Stimulated activated CD8-positive, alpha-beta memory T cell treated with anti-CD3 and anti-CD28 coated beads, Interleukin-12 subunit alpha, Interleukin-12 subunit beta, amount 100 ng/mL, for 1 hour (primary cell): ENCODE measurements around the gene VCL.
"Not testable (repeated sequence)": the region's sequence is repeated elsewhere in the genome, so short reads cannot be mapped to it uniquely, and the experiment has no call there.

Experiments used
- DNase-seq: peaks from one replicate; pipeline ENCODE4 v3.0.0-alpha.2; 2020; ENCODE audit warnings: low read depth

The VCL gene

DNA sequence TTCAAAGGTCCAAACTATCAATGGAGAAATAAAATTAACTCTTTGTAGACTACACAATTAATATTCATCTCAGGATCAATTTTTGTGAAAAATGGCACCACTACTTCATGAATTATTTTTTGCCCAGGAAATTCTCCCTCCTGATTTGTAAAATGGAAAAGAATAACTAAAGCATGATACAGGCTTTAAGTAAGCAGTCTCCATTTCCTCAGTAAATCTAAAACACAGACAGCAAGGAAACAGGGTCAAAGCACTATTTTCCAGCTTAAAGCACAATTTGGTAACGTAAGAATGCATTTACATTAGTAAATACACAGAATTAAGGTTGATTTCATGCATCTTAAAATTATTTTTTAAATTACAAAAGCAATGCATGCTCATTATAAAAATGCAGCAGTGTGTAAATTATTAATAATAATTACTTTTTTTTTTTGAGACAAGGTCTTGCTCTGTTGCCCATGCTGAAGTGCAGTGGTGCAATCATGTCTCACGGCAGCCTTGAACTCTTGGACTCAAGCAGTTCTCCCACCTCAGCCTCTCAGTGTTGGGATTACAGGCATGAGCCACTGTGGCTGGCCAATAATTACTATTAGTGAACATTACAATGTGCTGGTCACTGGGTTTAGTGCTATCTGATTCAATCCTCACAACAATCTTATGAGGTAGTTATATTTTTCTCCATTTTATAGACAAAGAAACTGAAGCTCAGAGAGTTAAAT lies 26.1 kb upstream of the VCL start:
- DNase-seq = no peak

DNA sequence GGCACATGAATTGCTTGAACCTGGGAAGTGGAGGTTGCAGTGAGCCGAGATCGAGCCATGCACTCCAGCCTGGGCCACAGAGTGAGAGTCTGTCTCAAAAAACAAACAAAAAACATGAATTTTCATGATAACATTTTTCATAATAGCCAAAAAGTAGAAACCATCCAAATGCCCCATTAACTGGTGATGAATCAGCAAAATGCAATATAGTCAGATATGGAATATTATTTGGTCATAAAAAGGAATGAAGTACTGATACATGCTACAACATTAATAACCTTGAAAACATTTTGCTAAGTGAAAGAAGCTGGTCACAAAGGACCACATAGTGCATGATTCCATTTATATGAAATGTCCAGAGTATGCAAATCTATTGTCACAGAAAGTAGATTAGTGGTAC lies 24.5 kb upstream of the VCL start:
- DNase-seq = no peak

DNA sequence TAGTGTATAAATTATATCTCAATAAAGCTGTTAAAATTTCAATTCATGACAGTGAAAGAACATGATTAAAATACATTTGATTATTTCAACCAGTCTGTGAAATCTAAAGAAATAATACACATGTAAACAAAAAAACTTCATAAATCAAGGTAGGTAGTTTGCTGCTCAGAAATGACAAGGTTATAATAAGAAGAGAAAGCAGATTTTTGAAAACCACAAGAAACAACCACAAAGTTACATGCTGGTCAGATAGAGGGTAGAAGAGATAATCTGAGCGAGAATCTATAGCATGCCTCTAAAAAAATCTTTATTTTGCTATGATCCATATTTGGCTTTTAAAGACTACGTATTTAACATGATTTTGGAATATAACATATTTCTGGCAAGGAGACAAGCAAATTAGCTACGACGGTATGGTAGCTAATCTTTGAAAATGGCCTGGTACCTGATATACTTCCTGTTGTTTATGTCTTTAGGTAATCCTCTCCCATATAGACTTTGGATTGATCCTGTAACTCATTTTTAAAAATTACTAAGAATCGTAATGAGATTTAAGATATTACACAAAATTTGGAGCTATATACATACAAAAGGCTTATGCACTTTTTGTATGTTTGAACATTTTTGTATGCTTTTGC lies 23.5 kb upstream of the VCL start:
- DNase-seq = no peak

DNA sequence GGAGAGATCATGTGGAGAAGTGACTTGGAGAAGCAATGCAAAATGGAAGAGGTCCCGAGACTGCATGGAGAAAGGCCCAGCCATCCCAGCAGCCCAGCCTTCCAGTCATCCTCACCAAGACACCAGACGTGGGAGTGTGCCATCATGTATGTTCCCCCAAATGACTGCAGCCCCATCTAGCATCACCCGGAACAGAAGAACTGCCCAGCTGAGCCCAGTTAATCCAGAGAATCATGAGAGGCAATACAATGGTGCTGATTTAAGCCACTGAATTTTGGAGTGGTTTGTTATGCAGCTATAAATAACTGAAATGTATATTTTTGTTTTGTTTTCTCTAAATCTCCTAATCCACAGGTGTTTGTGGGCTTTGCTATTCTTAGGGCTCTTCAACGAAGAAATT lies 22.5 kb upstream of the VCL start:
- no peak for DNase-seq

DNA sequence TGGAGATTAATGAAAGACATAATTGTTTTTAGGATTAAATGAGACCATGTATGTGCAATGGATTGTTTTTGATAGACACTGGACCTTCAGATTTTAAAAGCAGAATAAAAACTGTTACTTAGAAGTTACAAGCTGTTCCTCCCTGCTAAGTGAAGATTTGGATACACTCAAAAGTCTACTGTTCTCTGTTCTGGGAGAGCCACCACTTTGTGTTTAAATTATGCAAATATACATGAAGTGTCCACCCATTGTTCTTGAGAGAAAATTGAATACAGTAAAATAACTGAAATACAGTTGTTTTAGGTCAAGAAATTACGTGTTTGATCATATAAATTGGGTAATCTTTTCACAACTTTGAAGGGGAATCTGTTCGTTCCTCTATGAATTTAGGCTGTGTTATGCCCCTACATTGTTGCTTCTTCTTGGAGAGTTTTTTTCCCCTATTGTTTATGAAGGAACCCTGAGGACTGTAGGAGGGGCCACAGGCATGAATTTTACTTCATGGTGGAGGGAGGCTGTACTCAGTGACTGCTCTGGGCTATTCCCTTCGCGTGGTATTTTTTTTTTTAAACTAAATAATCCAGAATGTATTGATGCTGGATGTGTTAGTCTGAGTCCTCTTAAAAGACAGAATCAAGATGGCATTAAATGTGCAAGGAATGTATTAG lies 18.6 kb upstream of the VCL start:
- DNase-seq = no peak

DNA sequence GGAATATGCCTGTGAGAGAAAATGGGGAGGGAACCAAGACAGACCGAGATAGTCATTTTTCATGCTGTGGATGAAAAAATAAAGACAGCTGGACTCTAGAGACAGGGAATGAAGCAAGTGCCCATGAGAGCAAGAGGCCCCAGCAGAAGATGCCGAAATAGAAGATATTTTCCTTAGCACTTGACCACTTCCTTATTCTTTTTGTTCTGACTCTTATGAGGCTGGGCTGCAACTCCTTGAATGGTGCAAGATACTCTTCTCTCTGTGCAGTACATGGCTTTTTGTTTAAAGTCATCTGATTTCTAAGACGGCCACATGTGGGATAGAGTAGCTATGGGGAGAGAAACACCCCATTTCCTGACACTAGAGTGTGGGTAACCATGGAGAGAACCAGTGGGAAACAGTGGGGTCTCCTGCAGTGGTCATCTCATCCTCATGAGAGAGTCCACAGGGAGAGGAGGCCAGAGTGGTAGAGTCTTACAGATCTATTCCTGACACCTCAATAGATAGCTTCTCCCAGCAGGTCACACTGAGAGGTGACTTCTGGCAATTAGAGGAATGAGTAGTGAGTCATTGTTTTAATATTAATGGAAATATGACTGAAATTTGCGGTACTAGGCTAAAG lies 18.0 kb upstream of the VCL start:
- no peak for DNase-seq

DNA sequence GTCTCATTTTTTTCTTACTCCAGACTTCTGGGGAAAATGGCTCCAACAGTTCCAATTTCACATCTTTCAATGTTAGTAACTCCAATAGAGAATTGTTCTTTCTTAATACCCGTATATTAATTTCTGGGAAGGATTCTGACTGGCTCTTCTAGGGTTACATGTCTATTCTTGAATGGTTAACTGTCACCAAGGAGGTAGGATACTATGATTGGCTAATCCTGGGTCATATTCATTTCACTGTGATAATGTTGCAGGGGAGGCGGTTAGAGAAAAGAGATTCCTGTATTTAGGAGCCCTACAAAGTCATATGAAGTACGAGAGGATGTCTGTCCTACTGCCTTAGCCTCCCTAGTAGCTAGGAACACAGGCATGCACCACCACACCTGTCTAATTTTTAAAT lies 16.1 kb upstream of the VCL start:
- no peak for DNase-seq

DNA sequence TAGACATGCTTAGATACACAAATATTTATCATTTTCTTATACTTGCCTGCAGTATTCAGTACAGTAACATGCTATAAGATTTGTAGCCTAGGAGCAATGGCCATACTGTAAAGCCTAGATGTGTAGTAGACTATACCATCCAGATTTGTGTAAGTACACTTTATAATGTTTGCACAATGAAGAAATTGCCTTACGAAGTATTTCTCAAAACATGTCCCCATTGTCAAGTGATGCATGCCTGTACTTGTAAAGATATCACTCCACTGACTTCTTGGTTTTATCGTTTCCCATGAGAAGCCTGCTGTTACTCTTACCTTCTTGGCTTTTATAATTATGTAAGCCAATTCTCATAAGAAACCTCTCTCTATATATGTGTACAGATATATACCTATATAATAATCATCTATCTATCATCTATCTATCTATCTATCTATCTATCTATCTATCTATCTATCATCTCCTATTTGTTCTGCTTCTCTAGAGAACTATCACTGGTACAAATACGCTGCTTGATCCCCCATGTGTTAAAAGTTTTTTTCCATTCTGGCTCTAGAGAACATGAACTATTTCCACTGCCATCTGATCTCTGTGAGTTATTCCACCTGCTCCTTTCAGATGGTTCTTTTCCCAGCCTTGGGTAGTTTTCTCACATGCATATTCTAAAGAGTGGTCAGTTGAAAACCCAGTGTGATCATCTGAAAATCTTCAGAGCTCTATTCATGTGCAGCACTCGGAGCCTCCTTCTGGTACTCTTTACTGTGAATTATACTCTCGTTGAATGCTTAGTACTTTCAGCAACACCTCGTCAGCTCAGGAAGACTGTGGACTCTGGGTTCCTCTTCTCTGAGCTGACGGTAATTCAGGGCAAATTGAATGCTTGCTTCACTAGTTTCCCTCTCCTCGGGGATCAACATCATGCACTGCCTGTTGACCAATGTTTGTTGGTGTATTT lies 14.5 kb upstream of the VCL start:
- no peak for DNase-seq

DNA sequence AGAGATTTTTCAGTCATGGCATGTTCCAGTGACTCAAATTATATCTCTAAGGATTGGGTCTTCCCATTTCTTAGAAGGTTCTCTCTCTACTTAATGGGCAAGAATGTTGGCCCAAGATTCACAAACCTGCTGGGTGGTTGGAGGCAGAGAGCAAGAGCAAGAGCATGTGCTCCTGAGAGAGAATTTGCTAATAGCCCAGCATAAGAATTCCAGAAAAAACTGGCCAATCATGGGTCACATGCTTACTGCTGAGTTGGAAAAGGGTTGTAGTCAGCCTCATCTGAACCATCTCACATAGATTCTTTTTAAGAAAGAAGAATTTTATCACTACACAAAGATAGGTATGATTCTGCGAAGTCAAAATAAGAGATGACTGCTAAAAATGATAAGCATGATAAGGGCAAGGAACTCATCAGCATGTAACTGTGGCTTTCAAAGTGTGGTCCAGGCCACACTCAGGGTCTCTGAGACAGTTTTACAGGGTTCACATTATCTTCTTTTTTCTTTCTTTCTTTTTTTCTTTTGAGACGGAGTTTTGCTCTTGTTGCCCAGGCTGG lies 8.2 kb upstream of the VCL start:
- no peak for DNase-seq

DNA sequence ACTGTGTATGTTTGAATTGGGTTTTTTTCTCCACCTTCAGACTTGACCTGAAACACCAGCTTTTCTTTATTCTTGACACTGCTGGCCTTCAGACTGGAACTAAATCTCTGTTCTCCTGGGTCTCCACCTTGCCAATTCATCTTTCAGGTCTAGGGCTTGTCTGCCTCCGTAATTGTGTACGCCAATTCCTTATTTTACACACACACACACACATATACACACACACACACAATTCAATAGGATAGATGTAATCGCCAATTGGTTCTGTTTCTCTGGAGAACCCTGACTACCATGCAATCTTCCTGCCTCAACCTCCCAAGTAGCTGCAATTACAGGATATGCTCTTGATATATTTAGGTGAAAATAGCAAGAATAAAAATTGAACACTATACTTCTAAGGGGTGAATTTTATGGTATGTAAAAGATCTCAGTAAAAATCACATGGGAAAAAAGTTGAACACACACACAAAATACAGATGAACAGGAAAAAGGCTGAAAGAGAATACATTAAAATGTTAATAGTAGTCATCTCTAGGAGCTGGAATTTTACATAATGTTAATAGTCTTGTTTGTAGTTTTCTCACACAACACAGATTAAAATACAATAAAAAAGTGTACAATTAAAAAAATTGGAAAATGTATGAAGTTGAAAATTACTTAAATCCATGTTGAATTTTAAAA lies 6.6 kb upstream of the VCL start:
- DNase-seq = no peak

DNA sequence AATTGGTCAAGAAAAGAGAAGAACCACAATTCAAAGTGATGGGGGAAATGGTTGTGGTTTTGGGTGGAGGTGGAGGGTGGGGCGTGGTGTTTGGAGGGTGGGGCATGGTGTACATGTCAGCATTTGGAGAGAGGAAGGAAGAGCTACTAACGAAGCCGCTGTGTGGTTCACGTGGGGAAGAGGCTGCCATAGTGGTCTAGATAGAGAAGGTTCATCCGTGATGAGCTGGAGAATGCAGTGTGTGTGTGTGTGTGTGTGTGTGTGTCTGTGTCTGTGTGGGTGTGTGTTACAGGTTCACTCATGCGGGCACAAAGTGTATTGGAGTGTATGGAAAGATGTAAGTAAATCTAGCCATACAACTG lies 6.1 kb upstream of the VCL start:
- peak; percentile 61 for DNase-seq

DNA sequence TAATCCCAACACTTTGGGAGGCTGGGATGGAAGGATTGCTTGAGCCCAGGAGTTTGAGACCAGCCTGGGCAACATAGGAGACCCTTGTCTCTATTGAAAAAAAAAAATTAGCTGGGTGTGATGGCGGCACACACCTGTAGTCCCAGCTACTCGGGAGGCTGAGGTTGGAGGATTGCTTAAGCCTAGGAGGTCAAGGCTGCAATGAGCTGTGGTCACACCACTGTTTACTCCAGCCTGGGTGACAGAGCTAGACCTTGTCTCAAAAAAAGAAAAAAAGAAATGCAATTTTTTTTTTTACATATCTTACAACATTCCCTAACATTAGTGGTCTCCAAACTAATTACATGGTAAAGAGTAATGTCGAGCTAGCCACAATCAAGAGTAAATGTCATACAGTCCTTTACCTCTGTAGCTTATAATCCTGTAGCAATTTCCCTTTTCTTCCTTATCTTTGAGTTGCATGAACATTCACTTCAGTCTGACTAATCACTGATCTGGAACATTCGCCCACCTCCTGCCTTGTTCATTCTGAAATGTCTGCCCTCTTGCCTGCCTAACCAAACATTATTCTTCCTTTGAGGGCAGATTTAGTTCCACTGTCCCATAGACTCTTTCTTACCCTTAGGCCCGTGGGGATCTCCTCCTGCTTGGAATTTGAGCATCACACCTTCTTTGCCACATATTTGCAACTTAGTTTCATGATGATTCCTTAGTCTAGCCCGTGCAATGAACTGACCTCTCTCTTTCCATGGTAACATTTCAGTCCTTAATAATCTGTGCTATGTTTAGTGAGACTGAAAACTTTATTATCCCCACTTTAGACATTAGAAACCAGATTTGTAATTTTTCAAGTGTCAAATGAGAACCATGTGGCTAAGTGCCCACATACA lies 4.8 kb upstream of the VCL start:
- no peak for DNase-seq

DNA sequence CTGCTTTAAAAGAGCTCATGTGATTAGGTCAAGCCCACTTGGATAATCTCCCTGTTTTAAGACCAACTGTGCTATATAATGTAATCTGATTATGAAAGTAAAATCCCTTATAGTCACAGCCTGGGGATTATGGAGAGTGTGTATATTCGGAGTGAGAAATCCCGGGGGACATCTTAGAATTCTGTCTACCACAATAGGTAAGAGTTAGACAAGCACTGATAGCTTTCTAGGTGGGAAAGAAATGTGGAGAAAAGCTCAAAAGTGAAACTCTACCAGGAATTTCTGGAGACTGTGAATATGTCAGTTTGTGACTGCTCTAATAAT lies 2.9 kb upstream of the VCL start:
- DNase-seq = no peak

DNA sequence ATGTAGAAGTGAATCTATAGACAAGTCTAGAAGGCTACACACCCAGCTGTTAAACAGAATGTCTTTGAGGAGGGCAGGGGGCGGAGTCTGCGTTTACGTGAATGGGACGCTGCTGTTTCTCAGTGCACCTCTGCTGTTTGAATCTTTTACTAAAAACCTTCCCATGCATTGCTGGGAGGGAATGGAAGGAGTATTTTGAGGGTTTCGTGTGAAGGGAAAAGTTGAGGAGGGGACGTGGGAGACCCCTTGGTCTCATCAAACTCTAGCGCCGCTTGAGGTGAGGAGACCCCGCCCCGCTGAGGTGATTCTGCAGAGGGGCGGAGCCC lies 492 bp upstream of the VCL start:
- DNase-seq = no peak

DNA sequence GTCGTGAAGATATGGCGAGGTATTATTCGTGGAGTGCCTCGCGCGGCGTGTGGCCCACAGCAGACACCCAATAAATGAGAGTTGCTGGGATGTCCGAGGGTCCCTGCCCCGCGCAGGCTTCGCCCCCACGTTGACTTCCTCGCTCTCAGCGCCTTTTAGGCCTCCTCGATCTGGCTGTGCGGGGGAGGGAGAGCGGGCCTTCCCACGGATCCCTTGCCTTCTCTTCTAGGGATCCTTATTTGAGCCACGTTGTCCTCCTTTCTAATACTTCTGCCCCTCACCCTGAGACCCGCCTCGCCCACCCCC lies 660 bp downstream of the VCL start:
- DNase-seq = no peak

DNA sequence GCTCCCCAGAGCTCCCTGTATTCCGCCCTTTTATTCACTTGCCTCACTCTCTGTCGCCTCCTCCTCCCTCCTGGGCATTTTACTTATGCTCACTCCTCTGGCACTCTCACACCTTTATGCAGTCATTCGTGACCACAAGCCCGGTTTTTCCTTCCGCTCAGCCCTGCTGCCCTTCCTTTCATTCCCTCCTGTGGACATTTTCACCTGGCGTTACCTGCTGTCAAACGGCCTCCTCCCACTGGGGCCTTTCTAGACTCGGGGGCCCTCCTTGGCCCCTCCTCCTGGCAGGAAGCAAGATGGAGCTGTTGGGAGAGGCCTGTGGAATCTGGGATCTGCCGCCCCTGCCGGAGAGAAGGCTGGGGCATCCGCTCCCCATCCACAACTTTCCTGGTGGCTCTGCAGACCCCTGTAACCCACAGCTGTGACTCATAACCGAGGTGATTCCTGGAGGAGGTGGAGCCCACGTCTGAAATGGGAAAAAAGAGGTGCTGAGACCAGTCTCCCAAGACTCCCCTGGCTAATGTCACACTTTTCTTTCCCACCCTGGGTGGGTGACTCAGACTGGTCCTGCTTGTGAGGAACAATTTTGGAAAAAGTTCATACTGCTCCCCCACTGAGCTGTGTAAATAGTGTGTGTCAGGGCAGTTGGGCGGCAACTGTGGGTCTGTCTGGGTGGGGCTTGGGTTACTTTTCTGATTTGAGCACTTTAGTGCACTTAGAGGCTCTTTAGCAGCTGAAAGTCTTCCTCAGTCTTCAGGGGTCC lies 1.2 kb downstream of the VCL start:
- DNase-seq = no peak

DNA sequence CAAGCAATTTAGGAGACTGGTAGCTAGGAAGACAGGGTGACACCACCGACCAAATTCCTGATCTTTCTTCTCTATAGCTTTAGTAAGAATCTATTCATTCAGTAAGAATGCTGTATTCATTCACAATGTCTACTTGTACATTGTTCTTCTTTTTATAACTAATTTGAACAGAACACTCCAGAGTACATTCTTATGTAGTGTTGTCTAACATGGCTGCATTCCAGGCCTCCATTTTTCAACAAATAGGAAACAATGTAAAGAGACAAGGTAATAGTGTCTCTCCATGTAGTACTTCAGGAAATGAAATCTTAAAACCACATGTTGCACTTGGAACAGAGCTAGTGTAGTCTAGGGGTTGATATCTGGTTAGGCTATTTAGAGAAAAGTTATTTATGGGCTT lies 1.8 kb downstream of the VCL start:
- DNase-seq = no peak

DNA sequence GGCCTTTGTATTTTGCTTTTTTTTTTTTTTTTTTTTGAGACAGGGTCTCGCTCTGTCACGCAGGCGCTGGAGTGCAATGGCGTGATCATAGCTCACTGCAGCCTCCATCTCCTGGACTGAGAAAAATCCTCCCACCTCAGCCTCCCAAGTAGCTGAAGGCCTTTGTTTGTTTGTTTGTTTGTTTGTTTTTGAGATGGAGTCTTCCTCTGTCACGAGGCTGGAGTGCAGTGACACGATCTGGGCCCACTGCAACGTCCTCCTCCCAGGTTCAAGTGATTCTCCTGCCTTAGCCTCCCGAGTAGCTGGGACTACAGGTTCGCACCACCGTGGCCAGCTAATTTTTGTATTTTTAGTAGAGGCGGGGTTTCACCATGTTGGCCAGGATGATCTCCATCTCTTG lies 2.3 kb downstream of the VCL start:
- not testable (repeated sequence) for DNase-seq

DNA sequence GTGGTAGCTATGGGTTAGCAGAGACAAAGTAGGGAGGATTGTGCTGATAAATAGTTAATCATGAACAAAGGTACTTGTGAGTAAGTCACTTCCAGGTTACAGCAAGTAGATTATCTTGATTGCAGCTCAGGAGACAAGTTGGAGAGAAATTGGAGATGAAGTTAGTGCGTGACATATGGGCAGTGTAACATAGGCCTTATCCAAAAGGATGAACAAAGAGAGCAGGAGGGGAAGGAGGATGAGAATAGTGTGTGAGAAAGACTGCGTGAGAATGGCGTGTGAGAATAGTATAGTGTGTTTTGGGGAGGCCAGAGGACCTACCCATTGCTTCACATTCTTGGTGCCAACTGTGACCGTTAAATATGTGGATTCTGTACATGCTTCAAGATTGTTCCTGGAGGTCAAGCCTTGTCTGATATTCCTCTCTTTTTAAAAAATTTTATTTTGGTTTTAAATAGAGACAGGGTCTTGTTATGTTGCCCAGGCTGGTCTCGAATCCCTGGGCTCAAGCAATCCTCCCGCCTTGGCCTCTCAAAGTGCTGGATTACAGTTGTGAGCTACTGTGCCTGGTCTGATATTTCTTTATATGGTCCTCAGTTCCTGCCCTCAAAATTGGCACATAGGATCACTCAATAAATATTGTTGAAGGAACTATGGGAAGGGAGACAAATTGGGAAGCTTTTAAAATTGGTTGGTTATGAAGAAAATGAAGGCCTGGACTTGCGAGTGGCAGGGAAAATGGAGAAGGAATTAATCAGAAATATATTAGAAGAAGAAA lies 3.2 kb downstream of the VCL start:
- no peak for DNase-seq
